ENCODE results near the gene EPB41L4B.

DNA sequence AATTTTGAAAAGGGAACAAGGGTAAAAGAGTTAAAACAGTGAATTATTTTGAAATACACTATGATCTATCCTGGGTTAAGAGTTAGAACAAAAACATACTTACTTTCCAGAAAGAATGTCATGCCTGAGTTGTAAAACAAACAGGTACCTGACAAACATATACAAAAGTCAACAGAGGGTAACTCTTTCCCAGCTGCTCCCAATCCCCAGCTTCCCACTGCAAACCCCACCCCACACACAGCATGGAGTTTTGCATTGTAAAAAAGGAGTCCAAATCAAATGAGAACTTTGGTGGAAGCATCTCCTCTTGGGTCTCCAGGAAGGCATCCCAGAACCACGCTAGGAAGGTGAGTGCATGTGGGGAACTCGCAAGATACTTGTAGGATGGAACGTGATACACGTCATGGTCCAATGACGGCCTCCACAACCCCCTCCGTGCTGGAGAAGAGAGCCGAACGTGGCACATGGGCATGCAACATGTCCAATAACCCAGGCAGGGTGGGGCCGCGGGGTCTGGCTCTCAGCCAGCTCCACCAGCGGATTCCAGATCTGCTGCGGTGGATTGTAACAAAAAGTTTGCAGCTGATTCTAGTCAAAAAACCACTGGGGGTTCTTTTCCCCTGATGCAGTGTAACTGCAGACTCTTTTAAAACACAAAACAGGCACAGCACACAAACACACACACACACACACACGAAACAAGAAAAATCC is 55.8 kb downstream of the EPB41L4B start:
- no peak for TF ChIP-seq CTCF (CRISPR knock-in tag; IDR thresholded peaks at IDR 0.05)
- TF ChIP-seq, protein P1, sequence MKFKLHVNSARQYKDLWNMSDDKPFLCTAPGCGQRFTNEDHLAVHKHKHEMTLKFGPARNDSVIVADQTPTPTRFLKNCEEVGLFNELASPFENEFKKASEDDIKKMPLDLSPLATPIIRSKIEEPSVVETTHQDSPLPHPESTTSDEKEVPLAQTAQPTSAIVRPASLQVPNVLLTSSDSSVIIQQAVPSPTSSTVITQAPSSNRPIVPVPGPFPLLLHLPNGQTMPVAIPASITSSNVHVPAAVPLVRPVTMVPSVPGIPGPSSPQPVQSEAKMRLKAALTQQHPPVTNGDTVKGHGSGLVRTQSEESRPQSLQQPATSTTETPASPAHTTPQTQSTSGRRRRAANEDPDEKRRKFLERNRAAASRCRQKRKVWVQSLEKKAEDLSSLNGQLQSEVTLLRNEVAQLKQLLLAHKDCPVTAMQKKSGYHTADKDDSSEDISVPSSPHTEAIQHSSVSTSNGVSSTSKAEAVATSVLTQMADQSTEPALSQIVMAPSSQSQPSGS (CRISPR knock-in tag; IDR thresholded peaks at IDR 0.05), result no peak

All from HepG2 (cell line).